Spleen (tissue), 11 donors: ENCODE measurements around the gene FAM168B. TPM values are rescaled to one million over a fixed set of nuclear protein-coding genes. Genes with fewer than 3 reads are reported as not detected.

Experiments
- DNase-seq: peaks from one replicate; pipeline ENCODE4 v3.0.0-alpha.2; 2020
- H3K27ac ChIP-seq, 8 donors: fragments of 200-600 bp; sonication (generic) in 7 of 8; 1 replicate in 4 of 8; 2 replicates in 4 of 8; pipeline versions ENCODE4 v1.5.0 to v1.8.0; 2016 to 2021; ENCODE audit warnings: inconsistent platforms in 4 of 8, mild to moderate bottlenecking in 4 of 8, moderate library complexity in 1 of 8
- H3K27me3 ChIP-seq, 7 donors: fragments of 200-600 bp; sonication (generic) in 6 of 7; replicated peaks in 1 of 7; 1 replicate in 4 of 7; 2 replicates in 3 of 7; pipeline versions ENCODE4 v1.5.0 to v1.8.0; 2016 to 2021; ENCODE audit warnings: inconsistent platforms in 3 of 7, mild to moderate bottlenecking in 1 of 7
- H3K36me3 ChIP-seq, 6 donors: fragments of 200-600 bp; sonication (generic) in 5 of 6; 1 replicate in 4 of 6; 2 replicates in 2 of 6; pipeline versions ENCODE4 v1.5.0 to v1.8.0; 2016 to 2021; ENCODE audit warnings: inconsistent platforms in 2 of 6
- H3K4me1 ChIP-seq, 6 donors: fragments of 200-600 bp; sonication (generic) in 5 of 6; 1 replicate in 3 of 6; 2 replicates in 3 of 6; pipeline versions ENCODE4 v1.5.0 to v1.8.0; 2016 to 2021; ENCODE audit warnings: inconsistent platforms in 3 of 6
- H3K4me3 ChIP-seq, 8 donors: fragments of 200-600 bp; sonication (generic) in 7 of 8; 1 replicate in 4 of 8; 2 replicates in 4 of 8; pipeline versions ENCODE4 v1.5.0 to v1.8.0; 2016 to 2021; ENCODE audit warnings: inconsistent platforms in 4 of 8, mild to moderate bottlenecking in 4 of 8, moderate library complexity in 2 of 8
- H3K9me3 ChIP-seq, 8 donors: fragments of 200-600 bp; sonication (generic) in 7 of 8; 1 replicate in 4 of 8; 2 replicates in 4 of 8; pipeline versions ENCODE4 v1.5.0 to v1.8.0; 2016 to 2021; ENCODE audit warnings: inconsistent platforms in 4 of 8
- POLR2A ChIP-seq, 3 donors: fragments of 450-650 bp; IDR thresholded peaks; one replicate each; pipeline ENCODE4 v1.5.1; 2017; ENCODE audit warnings: antibody characterized with exemption in 3 of 3, mild to moderate bottlenecking in 1 of 3
- POLR2AphosphoS5 ChIP-seq, 3 donors: sonication (generic); formaldehyde crosslinking; IDR thresholded peaks; one replicate each; pipeline ENCODE4 v1.5.1; 2017; ENCODE audit warnings: antibody characterized with exemption in 3 of 3
- WGBS, 5 donors: extraction: QIAGEN DNeasy Blood & Tissue Kit in 3 of 5; methylation state at CpG; one replicate each; pipeline versions ENCODE4 v1.1.5 to v1.1.7; 2013 to 2018; 5-methylcytosine and 5-hydroxymethylcytosine counted together
- intact Hi-C: fragments of 100-400 bp; cut with DNase I; formaldehyde crosslinking; loops from one replicate; pipeline ENCODE4 v1.15.0; 2023; ENCODE audit warnings: low total_unique reads
- polyA plus RNA-seq, 3 donors: library from polyadenylated mRNA; stranded (reverse); fragments of 200-250 nt; gene quantifications; one replicate each; pipeline ENCODE4 v1.2.1, GENCODE V29; 2013
- total RNA-seq, 7 donors: library from RNA; depleted of rRNA in 3 of 7; stranded (reverse); fragments of >200 nt in 3 of 7; fragmentation: NEBNext Ultra II Directional in 4 of 7; extraction: Animal tissue kit (Norgen Biotek cat#: 25700) in 4 of 7; gene quantifications; one replicate each; pipeline versions ENCODE4 v1.1.0 to v1.2.1, GENCODE V29; 2016 to 2021
- TF ChIP-seq, protein P1 (sequence below), 11 experiments: fragments of 200-600 bp in 7 of 11; fragments of 450-650 bp in 4 of 11; sonication (generic) in 4 of 11; IDR thresholded peaks in 8 of 11; conservative IDR thresholded peaks in 3 of 11; 1 replicate in 7 of 11; 2 replicates in 4 of 11; pipeline versions ENCODE4 v1.4.0 to v1.8.0; 2016 to 2021; ENCODE audit warnings: antibody characterized with exemption in 11 of 11, inconsistent platforms in 4 of 11, mild to moderate bottlenecking in 1 of 11
- donor health status: healthy with polysubstance abuse.
- donor health status: DM: no; HTN: no; CAD: no; lungs with moderate emphysema.
- donor health status: DM: no; HTN: no; CAD: no.
- donor health status: Bipolar disorder and iron deficiency.
- donor health status: healthy.
- donor health status: DM: no; HTN: no; CAD: no.
- donor health status: DM: yes; HTN: yes; CAD: no.

FAM168B gene
- total and polyA plus RNA-seq, 10 donors, result 10.9 to 107 (median 57.5) TPM

DNA sequence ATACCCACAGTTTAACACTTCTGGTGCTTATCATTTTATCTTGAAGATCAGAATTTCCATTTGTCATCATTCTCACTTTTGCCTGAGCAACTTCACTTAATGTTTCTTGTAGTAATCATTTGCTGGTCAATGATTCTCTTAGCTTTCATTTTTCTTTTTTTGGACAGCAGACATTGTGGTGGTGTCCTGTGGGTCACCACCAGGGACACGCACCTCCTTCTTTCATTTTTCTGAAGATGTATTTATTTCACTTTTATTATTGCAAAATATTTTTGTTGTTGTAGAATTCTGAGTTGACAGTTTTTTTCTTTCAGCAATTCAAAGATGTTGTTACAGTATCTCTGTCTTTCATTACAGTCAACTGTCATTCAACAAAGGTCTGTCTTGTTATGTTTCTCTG, 84.3 kb downstream of the FAM168B start:
- no peak overlapping the region for H3K27ac ChIP-seq
- H3K27me3 ChIP-seq, result peaks cover 0 to 58% (median 0%) of the 10 kb centered on the region in 7 donors
- no peaks in the 10 kb centered on the region for H3K9me3 ChIP-seq
- H3K4me1 ChIP-seq, result no peaks in the 10 kb centered on the region
- TF ChIP-seq POLR2A (IDR thresholded peaks at IDR 0.05), result no peak
- TF ChIP-seq, protein P1, sequence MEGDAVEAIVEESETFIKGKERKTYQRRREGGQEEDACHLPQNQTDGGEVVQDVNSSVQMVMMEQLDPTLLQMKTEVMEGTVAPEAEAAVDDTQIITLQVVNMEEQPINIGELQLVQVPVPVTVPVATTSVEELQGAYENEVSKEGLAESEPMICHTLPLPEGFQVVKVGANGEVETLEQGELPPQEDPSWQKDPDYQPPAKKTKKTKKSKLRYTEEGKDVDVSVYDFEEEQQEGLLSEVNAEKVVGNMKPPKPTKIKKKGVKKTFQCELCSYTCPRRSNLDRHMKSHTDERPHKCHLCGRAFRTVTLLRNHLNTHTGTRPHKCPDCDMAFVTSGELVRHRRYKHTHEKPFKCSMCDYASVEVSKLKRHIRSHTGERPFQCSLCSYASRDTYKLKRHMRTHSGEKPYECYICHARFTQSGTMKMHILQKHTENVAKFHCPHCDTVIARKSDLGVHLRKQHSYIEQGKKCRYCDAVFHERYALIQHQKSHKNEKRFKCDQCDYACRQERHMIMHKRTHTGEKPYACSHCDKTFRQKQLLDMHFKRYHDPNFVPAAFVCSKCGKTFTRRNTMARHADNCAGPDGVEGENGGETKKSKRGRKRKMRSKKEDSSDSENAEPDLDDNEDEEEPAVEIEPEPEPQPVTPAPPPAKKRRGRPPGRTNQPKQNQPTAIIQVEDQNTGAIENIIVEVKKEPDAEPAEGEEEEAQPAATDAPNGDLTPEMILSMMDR (IDR thresholded peaks at IDR 0.05 in 8 of 11, conservative IDR thresholded peaks at IDR 0.05 in 3 of 11), result no peak
- no peak for TF ChIP-seq POLR2AphosphoS5 (IDR thresholded peaks at IDR 0.05)
- DNase-seq, result no peak
- H3K4me3 ChIP-seq, result no peak overlapping the region
- WGBS, 5 donors, result 75 to 90% (median 86%) methylated on average over 1 of the region's 1 CpG
- no peaks in the 10 kb centered on the region for H3K36me3 ChIP-seq
- intact Hi-C loops, result no loop called here

DNA sequence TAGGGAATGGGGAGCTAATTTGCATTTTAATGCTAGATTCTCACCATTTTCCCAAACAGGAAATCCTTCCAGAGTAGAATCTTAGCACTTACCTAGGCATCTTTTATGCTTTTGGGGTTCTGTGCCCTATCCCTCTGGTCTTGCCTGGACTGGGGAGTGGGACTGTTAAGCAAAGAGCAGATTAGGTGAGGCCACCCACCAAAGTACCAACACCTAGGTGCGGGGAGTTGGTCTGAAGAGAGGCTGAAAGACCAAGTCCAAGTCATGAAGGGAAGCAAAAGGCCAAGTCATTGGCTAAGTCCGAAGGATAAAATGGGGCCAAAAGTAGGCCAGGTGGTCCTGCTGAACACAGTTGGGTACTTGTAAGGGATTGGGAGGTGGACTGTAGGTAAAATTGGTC, 86.7 kb downstream of the FAM168B start:
- TF ChIP-seq, protein P1 (IDR thresholded peaks at IDR 0.05 in 8 of 11, conservative IDR thresholded peaks at IDR 0.05 in 3 of 11), result no peak
- TF ChIP-seq POLR2A (IDR thresholded peaks at IDR 0.05) (no peak), POLR2AphosphoS5 (IDR thresholded peaks at IDR 0.05) (no peak)
- Histone ChIP-seq H3K4me3 (no peak overlapping the region), H3K27me3 (peaks cover 0 to 55% (median 0%) of the 10 kb centered on the region in 7 donors), H3K9me3 (no peaks in the 10 kb centered on the region), H3K27ac (no peak overlapping the region), H3K36me3 (no peaks in the 10 kb centered on the region), H3K4me1 (no peaks in the 10 kb centered on the region)
- DNase-seq, result no peak
- WGBS, 5 donors, result 87 to 98% (median 92%) methylated on average over 2 of the region's 2 CpGs
- intact Hi-C loops, result no loop called here

DNA sequence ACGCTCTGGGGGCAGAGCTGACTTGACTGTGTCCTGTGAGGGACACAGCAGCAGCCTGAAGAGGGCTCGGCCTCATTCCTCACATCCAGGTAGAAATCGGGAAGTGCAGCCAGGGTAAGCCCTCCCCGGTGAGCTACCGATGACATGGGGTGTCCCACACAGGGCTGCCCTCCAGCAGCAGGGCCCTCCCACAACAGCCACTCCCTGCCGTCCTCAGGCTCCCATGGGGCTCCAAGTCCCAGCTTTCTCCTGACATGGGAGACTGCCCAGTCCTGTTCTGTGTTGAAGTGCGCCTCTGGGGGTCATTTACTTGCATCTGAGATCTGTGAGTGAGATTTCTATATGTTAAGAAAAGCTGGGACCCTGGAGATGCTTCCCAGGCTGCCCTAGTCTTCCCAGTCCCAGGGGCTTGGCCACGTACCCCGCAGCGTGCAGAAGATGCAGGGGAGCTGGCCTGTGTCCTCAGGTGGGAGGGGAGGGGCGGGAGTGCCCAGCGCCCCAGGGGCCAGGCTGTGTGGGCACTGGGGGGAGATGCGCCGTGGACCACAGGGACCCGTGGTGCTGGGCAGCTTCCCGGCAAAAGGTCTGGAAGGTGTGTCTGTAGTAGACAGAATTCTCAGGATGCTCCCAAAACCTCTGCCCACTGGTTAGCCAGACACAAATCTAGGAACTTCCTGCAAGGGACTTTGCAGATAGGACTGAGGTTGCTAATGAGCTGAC, 87.9 kb downstream of the FAM168B start:
- TF ChIP-seq, protein P1 (IDR thresholded peaks at IDR 0.05 in 8 of 11, conservative IDR thresholded peaks at IDR 0.05 in 3 of 11), result no peak
- no peak for TF ChIP-seq POLR2A (IDR thresholded peaks at IDR 0.05)
- no peak for TF ChIP-seq POLR2AphosphoS5 (IDR thresholded peaks at IDR 0.05)
- WGBS, 5 donors, result 79 to 83% (median 81%) methylated on average over 15 to 16 of the region's 16 CpGs
- H3K9me3 ChIP-seq, result no peaks in the 10 kb centered on the region
- H3K4me1 ChIP-seq, result no peaks in the 10 kb centered on the region
- H3K4me3 ChIP-seq, result no peak overlapping the region
- H3K27me3 ChIP-seq, result peaks cover 0 to 47% (median 0%) of the 10 kb centered on the region in 7 donors
- H3K27ac ChIP-seq, result no peak overlapping the region
- H3K36me3 ChIP-seq, result no peaks in the 10 kb centered on the region
- intact Hi-C loops, result no loop called here
- no peak for DNase-seq

DNA sequence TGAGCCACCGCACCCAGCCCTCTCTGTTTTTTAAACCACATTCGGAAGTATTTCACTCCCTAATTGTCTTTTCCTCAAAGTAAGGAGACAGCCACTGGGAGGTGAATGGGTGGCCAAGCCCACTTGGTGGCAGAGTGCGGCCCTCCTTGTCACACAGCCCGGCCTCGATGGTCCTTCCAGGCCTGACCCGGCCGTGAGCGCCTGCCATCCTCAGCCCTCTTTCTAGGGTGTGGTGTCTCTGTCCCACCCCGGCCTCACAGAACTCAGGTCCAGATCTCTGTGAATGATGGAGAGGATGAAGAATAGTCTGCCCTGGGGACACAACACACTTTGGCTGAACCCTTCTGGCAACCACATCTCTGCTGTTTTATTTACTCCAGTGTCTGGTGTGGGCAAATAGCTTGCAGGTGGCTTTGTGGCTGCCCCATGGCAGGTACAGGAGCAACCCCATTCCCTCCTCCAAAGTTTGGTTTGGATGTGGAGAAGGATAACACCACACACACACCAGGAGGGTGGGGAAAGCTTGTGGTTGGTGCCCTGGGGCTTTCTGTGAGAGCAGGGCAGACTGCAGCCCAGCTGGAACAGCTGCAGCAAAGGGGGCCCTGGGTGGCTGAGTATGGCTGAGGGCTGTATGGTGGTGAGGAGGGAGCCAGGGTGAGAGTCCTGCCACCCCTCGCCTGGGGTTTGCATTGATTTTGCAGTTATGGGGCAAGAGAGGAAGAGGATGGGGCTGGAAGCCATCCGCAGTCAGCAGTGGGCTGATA, 88.6 kb downstream of the FAM168B start:
- no peak overlapping the region for H3K27ac ChIP-seq
- H3K36me3 ChIP-seq, result no peaks in the 10 kb centered on the region
- no peak for DNase-seq
- TF ChIP-seq, protein P1 (IDR thresholded peaks at IDR 0.05 in 8 of 11, conservative IDR thresholded peaks at IDR 0.05 in 3 of 11), result no peak
- TF ChIP-seq POLR2AphosphoS5 (IDR thresholded peaks at IDR 0.05), result no peak
- no peak for TF ChIP-seq POLR2A (IDR thresholded peaks at IDR 0.05)
- H3K4me1 ChIP-seq, result no peaks in the 10 kb centered on the region
- 87 to 93% (median 88%) methylated on average over 10 to 11 of the region's 11 CpGs for WGBS, 5 donors
- intact Hi-C loops, result no loop called here
- no peaks in the 10 kb centered on the region for H3K9me3 ChIP-seq
- H3K27me3 ChIP-seq, result peaks cover 0 to 45% (median under 1%) of the 10 kb centered on the region in 7 donors
- no peak overlapping the region for H3K4me3 ChIP-seq
